ENCODE data around the gene KCNMA1.

Gene KCNMA1

GRCh38 chr10:77410523-77410922 lies 227.1 kb downstream of the KCNMA1 start:
- in situ Hi-C loops (cut with HindIII; ENCODE audit: low sequenced_read_pairs): no loop called here

- in situ Hi-C loops (cut with HindIII; ENCODE audit: low sequenced_read_pairs): loop anchor here (5.0 kb wide), 1 partner anchor 222 kb away; no protein-coding TSS in a partner anchor
Observed at GRCh38 chr10:77409697-77410471, 227.7 kb downstream of the KCNMA1 start.

- in situ Hi-C loops (cut with HindIII; ENCODE audit: low sequenced_read_pairs): loop anchor here (5.0 kb wide), 1 partner anchor 224 kb away; no protein-coding TSS in a partner anchor
Observed at GRCh38 chr10:77408259-77408658, 229.3 kb downstream of the KCNMA1 start.

- in situ Hi-C loops (cut with HindIII; ENCODE audit: low sequenced_read_pairs): loop anchor here (5.0 kb wide), 1 partner anchor 225 kb away; no protein-coding TSS in a partner anchor
Observed at GRCh38 chr10:77406764-77407430, 230.7 kb downstream of the KCNMA1 start.

- in situ Hi-C loops (cut with HindIII; ENCODE audit: low sequenced_read_pairs): loop anchor here (5.0 kb wide), 1 partner anchor 226 kb away; no protein-coding TSS in a partner anchor
Observed at GRCh38 chr10:77405771-77406241, 231.8 kb downstream of the KCNMA1 start.

- in situ Hi-C loops (cut with HindIII; ENCODE audit: low sequenced_read_pairs): loop anchor here (5.0 kb wide), 1 partner anchor 227 kb away; no protein-coding TSS in a partner anchor
Observed at GRCh38 chr10:77404810-77405209, 232.8 kb downstream of the KCNMA1 start.

- in situ Hi-C loops (cut with HindIII; ENCODE audit: low sequenced_read_pairs): no loop called here
Observed at GRCh38 chr10:77403761-77404160, 233.8 kb downstream of the KCNMA1 start.

GRCh38 chr10:77401683-77402082 lies 235.9 kb downstream of the KCNMA1 start:
- in situ Hi-C loops (cut with HindIII; ENCODE audit: low sequenced_read_pairs): no loop called here

- in situ Hi-C loops (cut with HindIII; ENCODE audit: low sequenced_read_pairs): no loop called here
Observed at GRCh38 chr10:77400033-77400432, 237.6 kb downstream of the KCNMA1 start.

GRCh38 chr10:77398986-77399755 lies 238.4 kb downstream of the KCNMA1 start:
- in situ Hi-C loops (cut with HindIII; ENCODE audit: low sequenced_read_pairs): no loop called here

- in situ Hi-C loops (cut with HindIII; ENCODE audit: low sequenced_read_pairs): no loop called here
Observed at GRCh38 chr10:77398558-77398957, 239.1 kb downstream of the KCNMA1 start.

- in situ Hi-C loops (cut with HindIII; ENCODE audit: low sequenced_read_pairs): no loop called here
Observed at GRCh38 chr10:77397103-77397502, 240.5 kb downstream of the KCNMA1 start.

- in situ Hi-C loops (cut with HindIII; ENCODE audit: low sequenced_read_pairs): no loop called here
Observed at GRCh38 chr10:77396290-77396689, 241.3 kb downstream of the KCNMA1 start.

- in situ Hi-C loops (cut with HindIII; ENCODE audit: low sequenced_read_pairs): no loop called here
Observed at GRCh38 chr10:77393821-77394501, 243.6 kb downstream of the KCNMA1 start.

- in situ Hi-C loops (cut with HindIII; ENCODE audit: low sequenced_read_pairs): no loop called here
Observed at GRCh38 chr10:77393411-77393810, 244.2 kb downstream of the KCNMA1 start.

- in situ Hi-C loops (cut with HindIII; ENCODE audit: low sequenced_read_pairs): no loop called here
Observed at GRCh38 chr10:77392851-77393250, 244.8 kb downstream of the KCNMA1 start.

- in situ Hi-C loops (cut with HindIII; ENCODE audit: low sequenced_read_pairs): no loop called here
Observed at GRCh38 chr10:77392236-77392721, 245.3 kb downstream of the KCNMA1 start.

- in situ Hi-C loops (cut with HindIII; ENCODE audit: low sequenced_read_pairs): no loop called here
Observed at GRCh38 chr10:77391605-77392235, 245.9 kb downstream of the KCNMA1 start.

- in situ Hi-C loops (cut with HindIII; ENCODE audit: low sequenced_read_pairs): no loop called here
Observed at GRCh38 chr10:77390481-77390891, 247.1 kb downstream of the KCNMA1 start.

- in situ Hi-C loops (cut with HindIII; ENCODE audit: low sequenced_read_pairs): no loop called here
Observed at GRCh38 chr10:77388571-77389100, 249.0 kb downstream of the KCNMA1 start.
